Testis (tissue), 3 donors: ENCODE measurements around the gene PDE6B. TPM values are rescaled to one million over a fixed set of nuclear protein-coding genes. Genes with fewer than 3 reads are reported as not detected.

Source experiments
- DNase-seq: peaks from one replicate; pipeline ENCODE4 v3.0.0-alpha.2; 2019
- H3K27ac ChIP-seq, 2 donors: fragments of 200-600 bp; sonication (generic); one replicate each; pipeline ENCODE4 v1.5.1; 2019
- H3K27me3 ChIP-seq: fragments of 200-600 bp; sonication (generic); one replicate; pipeline ENCODE4 v1.5.1; 2019
- H3K36me3 ChIP-seq: fragments of 200-600 bp; sonication (generic); one replicate; pipeline ENCODE4 v1.5.1; 2017; ENCODE audit warnings: low read depth; ENCODE audit errors: missing control alignments
- H3K4me1 ChIP-seq: fragments of 200-600 bp; sonication (generic); one replicate; pipeline ENCODE4 v1.5.1; 2019
- H3K4me3 ChIP-seq, 2 donors: fragments of 200-600 bp; sonication (generic); one replicate each; pipeline ENCODE4 v1.5.1; 2017 to 2019
- H3K9me3 ChIP-seq: fragments of 200-600 bp; sonication (generic); one replicate; pipeline ENCODE4 v1.5.1; 2017
- POLR2A ChIP-seq: fragments of 450-650 bp; IDR thresholded peaks from one replicate; pipeline ENCODE4 v1.6.1; 2017; ENCODE audit warnings: antibody characterized with exemption, mild to moderate bottlenecking, moderate library complexity
- WGBS, 2 donors: methylation state at CpG; one replicate each; pipeline ENCODE4 v1.1.5; 2018; 5-methylcytosine and 5-hydroxymethylcytosine counted together
- intact Hi-C: fragments of 100-400 bp; cut with DNase I; formaldehyde crosslinking; loops from one replicate; pipeline ENCODE4 v1.15.1; 2023; ENCODE audit warnings: low total_unique reads
- polyA plus RNA-seq: library from polyadenylated mRNA; stranded (reverse); fragments of 350-450 nt; fragmentation: Illumina TruSeq; extraction: RNeasy Lipid Tissue Mini Kit (QIAGEN cat#74804); gene quantifications from one replicate; pipeline ENCODE4 v1.2.3, GENCODE V29; 2014; ENCODE audit warnings: low read depth, low replicate concordance; ENCODE audit not compliant: insufficient read depth
- total RNA-seq, 2 donors: library from RNA; depleted of rRNA; stranded (reverse); fragments of >200 nt; gene quantifications; one replicate each; pipeline ENCODE4 v1.2.3, GENCODE V29; 2016
- TF ChIP-seq, protein P1 (sequence below), 3 experiments: fragments of 450-650 bp in 2 of 3; fragments of 200-600 bp in 1 of 3; sonication (generic) in 1 of 3; IDR thresholded peaks; one replicate each; pipeline ENCODE4 v1.5.1; 2016 to 2019; ENCODE audit warnings: antibody characterized with exemption in 3 of 3, mild to moderate bottlenecking in 2 of 3, moderate library complexity in 1 of 3

PDE6B gene
- total and polyA plus RNA-seq, 3 donors from 2014 or later, result 5.9 to 11.4 (median 5.9) TPM

DNA sequence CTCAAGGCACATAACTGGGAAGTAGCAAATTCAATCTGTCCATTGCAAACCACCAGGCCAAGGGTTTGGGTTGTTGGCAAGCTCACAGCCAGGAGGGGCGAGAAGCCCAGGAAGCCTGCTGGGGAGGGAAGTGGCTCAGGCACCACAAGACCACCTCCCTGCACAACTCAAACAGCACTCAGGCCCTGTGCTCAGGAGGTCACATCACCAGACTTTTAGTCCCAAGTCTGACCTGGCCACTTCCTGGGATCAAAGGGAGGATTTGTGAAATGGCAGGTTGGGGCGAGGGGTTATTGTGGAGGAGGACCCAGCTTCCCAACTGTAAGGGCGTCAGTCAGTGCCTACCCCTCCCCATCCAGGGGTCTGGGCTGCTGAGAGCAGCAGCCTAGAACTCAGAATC, 46.4 kb downstream of the PDE6B start:
- TF ChIP-seq, protein P1, sequence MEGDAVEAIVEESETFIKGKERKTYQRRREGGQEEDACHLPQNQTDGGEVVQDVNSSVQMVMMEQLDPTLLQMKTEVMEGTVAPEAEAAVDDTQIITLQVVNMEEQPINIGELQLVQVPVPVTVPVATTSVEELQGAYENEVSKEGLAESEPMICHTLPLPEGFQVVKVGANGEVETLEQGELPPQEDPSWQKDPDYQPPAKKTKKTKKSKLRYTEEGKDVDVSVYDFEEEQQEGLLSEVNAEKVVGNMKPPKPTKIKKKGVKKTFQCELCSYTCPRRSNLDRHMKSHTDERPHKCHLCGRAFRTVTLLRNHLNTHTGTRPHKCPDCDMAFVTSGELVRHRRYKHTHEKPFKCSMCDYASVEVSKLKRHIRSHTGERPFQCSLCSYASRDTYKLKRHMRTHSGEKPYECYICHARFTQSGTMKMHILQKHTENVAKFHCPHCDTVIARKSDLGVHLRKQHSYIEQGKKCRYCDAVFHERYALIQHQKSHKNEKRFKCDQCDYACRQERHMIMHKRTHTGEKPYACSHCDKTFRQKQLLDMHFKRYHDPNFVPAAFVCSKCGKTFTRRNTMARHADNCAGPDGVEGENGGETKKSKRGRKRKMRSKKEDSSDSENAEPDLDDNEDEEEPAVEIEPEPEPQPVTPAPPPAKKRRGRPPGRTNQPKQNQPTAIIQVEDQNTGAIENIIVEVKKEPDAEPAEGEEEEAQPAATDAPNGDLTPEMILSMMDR (IDR thresholded peaks at IDR 0.05), result no peak
- no peak for TF ChIP-seq POLR2A
- DNase-seq, result no peak
- H3K36me3 ChIP-seq, result no peaks in the 10 kb centered on the region
- intact Hi-C loops, result no loop called here
- H3K27ac ChIP-seq, result no peak overlapping the region
- H3K9me3 ChIP-seq, result no peaks in the 10 kb centered on the region
- WGBS, 2 donors, result 90 to 100% methylated on average over 2 to 3 of the region's 3 CpGs
- no peaks in the 10 kb centered on the region for H3K27me3 ChIP-seq
- H3K4me3 ChIP-seq, result no peak overlapping the region
- H3K4me1 ChIP-seq, result peaks cover 21% of the 10 kb centered on the region

DNA sequence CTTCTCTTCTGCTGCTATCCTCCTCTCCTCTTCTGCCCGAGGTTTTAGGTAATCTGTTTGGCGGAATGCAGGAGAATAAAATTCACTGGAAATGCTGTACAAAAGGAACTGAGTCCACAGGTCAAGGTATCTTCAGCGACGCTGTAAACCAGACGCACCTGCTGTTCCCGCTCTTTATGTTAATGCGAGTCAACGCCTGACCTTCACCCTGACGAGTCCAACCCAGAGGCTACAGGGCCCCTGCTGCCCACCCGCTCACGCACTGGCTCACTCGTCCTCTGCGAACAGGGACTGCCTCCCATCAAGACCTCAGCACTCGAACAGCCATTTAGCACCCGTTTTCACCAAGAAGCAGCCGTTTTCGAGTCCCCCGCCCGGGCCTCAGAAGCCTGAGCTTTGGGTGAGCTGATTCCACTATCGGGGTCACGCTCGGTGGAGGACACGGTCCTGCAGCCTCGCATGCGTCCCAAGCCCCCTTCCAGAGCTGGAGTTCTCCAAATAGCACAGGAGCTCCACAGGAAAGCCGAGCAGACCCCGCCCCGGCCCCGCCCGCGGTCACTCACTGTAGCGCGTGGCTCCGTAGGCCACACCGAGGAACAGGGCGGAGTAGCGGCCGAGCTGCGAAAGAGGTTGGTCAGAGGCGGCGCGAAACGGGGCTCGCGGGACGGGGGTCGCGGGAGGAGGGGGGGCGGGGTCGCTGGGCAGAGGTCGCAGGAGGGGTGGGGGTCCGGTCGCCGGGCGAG, 48.1 kb downstream of the PDE6B start:
- intact Hi-C loops, result no loop called here
- Histone ChIP-seq H3K36me3 (no peaks in the 10 kb centered on the region), H3K27me3 (no peaks in the 10 kb centered on the region), H3K9me3 (no peaks in the 10 kb centered on the region), H3K27ac (peak overlapping the region; percentile 70 to 73), H3K4me1 (peaks cover 21% of the 10 kb centered on the region), H3K4me3 (peak overlapping the region; percentile 92 to 99)
- 4 to 14% methylated on average over 14 to 55 of the region's 55 CpGs for WGBS, 2 donors
- peak; percentile 46 for DNase-seq
- TF ChIP-seq, protein P1 (IDR thresholded peaks at IDR 0.05), result no peak

DNA sequence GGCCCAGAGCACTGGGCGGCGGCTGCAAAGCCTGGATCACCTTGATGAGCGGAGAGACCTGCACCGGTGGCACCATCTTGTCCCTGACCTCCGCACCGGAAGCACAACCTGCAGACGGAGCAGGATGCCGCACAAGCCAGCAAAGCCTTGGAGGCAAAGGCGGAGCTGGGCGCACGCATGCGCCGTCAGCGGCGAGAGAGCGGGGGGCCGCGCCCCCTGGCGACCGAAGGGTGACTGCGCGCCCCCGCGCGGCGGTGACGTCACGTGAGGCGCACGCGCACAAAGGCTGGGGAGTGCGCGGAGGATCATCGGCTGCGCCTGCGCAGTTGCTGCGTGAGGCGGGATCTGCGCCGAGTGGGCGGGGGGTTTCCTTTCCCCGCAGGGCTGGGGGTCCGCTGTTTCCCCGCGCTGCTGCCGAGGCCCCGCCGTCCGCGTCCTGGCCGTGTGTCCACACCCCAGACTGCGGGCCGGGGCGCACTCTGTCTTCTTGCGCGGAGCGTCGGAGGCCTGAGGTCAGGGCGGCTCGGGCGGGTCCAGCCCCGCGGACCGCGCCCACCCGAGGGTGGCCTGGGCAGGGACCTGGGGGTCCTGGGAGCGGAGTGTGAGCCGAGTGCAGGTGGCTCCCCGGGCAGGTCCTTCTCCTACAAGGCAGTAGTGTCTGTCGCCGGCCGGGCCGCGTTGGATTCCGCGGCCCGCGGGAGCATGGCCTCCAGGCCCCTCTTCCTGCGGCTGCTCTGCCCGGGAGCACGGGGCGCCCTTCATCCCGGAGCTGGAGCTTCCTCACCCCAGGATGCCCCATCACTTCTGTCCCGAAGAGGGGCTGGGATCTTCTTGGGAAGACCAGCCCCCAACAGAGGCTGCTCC, 49.0 kb downstream of the PDE6B start, which contains the start of the genes ATP5ME and MYL5:
Gene ATP5ME, minus strand, starts transcription at position 105 of the 864 bp plus-strand sequence. Its CDS starts 29 bp downstream, at position 76.
Gene MYL5, plus strand, starts transcription at position 371 of the 864 bp plus-strand sequence. CDS start 3,485 bp downstream, outside the sequence.
- TF ChIP-seq, protein P1 (IDR thresholded peaks at IDR 0.05), result peak; percentile 79 to 98 (median 98)
- peak; percentile 59 for TF ChIP-seq POLR2A
- intact Hi-C loops, result no loop called here

DNA sequence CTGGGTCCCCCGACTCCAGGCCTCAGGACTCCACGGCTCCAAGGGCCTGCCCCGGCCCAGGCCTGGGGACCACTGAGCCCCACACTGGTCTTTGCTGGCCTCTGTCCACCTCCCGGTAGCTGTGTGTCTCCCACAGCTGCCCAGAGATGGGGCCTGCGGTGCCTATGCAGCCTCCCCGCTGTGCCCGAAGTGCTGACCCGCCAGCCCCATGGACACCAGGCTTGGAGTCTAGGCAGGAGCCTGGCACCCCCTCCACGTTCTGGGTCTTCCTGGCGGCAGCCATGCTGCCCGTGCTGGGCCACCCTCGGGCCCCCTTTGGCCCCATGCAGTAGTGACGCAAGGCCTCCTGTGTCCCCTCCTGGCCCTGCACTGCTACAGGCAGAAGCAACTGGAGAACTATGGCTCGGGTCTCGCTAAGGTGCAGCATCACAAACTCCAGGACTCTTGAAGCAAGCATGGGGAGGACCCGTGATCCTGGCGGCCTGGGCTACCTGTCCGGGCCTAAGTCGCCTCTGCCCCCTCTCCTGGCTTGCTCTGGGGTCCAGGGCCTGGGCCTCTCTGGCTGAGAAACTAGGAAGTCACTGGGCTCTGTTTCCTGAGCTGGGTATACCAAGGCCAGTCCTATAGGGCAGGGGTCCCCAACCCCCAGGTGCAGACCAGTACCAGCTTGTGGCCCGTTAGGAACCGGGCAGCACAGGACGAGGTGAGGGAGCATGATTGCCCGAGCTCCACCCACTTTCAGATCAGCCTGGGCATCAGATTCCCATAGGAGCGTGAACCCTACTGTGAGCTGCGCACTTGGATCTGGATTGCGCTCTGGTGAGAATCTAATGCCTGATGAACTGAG, 49.9 kb downstream of the PDE6B start:
- 39 to 46% methylated on average over 15 to 26 of the region's 26 CpGs for WGBS, 2 donors

More for the DNA sequence above, 49.0 kb downstream of the PDE6B start, which contains the start of the genes ATP5ME and MYL5:
- H3K27me3 ChIP-seq, result no peaks in the 10 kb centered on the region
- no peaks in the 10 kb centered on the region for H3K36me3 ChIP-seq
- WGBS, 2 donors, result 0% methylated on average over 2 to 61 of the region's 84 CpGs
- no peaks in the 10 kb centered on the region for H3K9me3 ChIP-seq
- H3K4me3 ChIP-seq, result peak within 1 kb of the TSS; percentile 92 to 99
- DNase-seq, result peak; percentile 97
- peaks cover 21% of the 10 kb centered on the region for H3K4me1 ChIP-seq
- H3K27ac ChIP-seq, result peak within 1 kb of the TSS; percentile 96 to 97

More for the DNA sequence above, 49.9 kb downstream of the PDE6B start:
- Histone ChIP-seq H3K27ac (peak overlapping the region; percentile 96 to 97), H3K4me1 (peaks cover 21% of the 10 kb centered on the region), H3K36me3 (no peaks in the 10 kb centered on the region), H3K4me3 (peak overlapping the region; percentile 92 to 99), H3K9me3 (no peaks in the 10 kb centered on the region), H3K27me3 (no peaks in the 10 kb centered on the region)
- DNase-seq, result no peak
- TF ChIP-seq, protein P1 (IDR thresholded peaks at IDR 0.05), result no peak
- TF ChIP-seq POLR2A, result no peak
- intact Hi-C loops, result no loop called here
